Transverse colon (tissue), 3 donors: ENCODE data around the gene ABCB6.
A peak's percentile ranks its signal among the peaks of the same experiment; 100 is the strongest.

Experiments used
- CTCF ChIP-seq, 5 experiments: fragments of 200-600 bp in 3 of 5; fragments of 450-650 bp in 2 of 5; sonication (generic) in 3 of 5; IDR thresholded peaks; 1 replicate in 2 of 5; 2 replicates in 3 of 5; pipeline ENCODE4 v1.5.1; 2016 to 2017; ENCODE audit warnings: antibody characterized with exemption in 5 of 5, inconsistent platforms in 3 of 5, mild to moderate bottlenecking in 2 of 5, moderate library complexity in 1 of 5
- EP300 ChIP-seq: sonication (generic); formaldehyde crosslinking; IDR thresholded peaks from one replicate; pipeline ENCODE4 v1.6.1; 2017; ENCODE audit warnings: antibody characterized with exemption, low read depth
- POLR2A ChIP-seq: fragments of 450-650 bp; IDR thresholded peaks from one replicate; pipeline ENCODE4 v1.6.1; 2016; ENCODE audit warnings: antibody characterized with exemption, mild to moderate bottlenecking, moderate library complexity

DNA sequence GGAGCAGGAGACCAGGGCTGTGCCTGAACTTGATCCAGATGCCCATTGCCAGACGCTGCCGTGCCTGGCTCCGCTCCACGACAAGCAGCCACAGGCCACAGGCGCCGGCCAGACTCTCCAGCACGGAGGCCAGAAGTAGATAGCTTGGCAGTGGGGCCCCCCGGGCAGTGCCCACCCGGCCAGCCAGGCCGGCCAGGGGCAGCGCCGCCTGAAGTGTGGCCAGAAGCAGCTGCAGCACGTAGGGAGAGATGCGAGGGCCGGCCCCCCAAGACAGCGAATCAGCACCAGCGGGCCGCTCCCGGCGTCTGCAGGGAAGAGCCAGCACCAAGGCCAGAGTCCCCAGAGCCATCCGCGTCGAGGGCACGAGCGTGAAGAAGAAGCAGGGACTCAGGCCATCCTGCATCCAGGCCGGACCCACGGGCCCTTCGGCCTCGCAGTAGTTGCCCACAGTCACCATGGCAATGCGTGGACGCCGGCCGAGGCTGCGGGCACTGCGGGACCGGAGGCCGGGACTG, 484 bp downstream of the ABCB6 start:
- TF ChIP-seq CTCF (IDR thresholded peaks at IDR 0.05) (no peak), EP300 (no peak), POLR2A (peak; percentile 27)
